Lung (tissue), 12 donors: ENCODE results near the gene FAM149A. TPM values are rescaled to one million over a fixed set of nuclear protein-coding genes. Genes with fewer than 3 reads are reported as not detected.

Experiments
- ATAC-seq: fragments of 200-7000 bp; cut with Tn5 transposase; one replicate; pipeline ENCODE4 v1.9.1; 2020; ENCODE audit warnings: moderate number of reproducible peaks; ENCODE audit not compliant: insufficient read depth, low FRiP score
- DNase-seq, 3 donors: peaks; one replicate each; pipeline ENCODE4 v3.0.0-alpha.2; 2013 to 2017
- H3K27ac ChIP-seq, 2 donors: one replicate each; pipeline ENCODE4 v1.5.1; 2013; ENCODE audit warnings: mild to moderate bottlenecking in 2 of 2, moderate library complexity in 2 of 2, control low read depth in 1 of 2, inconsistent platforms in 1 of 2, low read depth in 1 of 2, low read length in 1 of 2
- H3K27me3 ChIP-seq, 3 donors: one replicate each; pipeline ENCODE4 v1.5.1; 2013; ENCODE audit warnings: low read length in 2 of 3; ENCODE audit not compliant: control insufficient read depth in 3 of 3, insufficient read depth in 3 of 3
- H3K36me3 ChIP-seq, 4 donors: one replicate each; pipeline ENCODE4 v1.5.1; 2013; ENCODE audit warnings: low read length in 4 of 4, mild to moderate bottlenecking in 1 of 4, moderate library complexity in 1 of 4; ENCODE audit not compliant: control insufficient read depth in 4 of 4, insufficient read depth in 4 of 4
- H3K4me1 ChIP-seq, 5 donors: one replicate each; pipeline ENCODE4 v1.5.1; 2013; ENCODE audit warnings: low read length in 5 of 5, mild to moderate bottlenecking in 2 of 5, moderate library complexity in 1 of 5; ENCODE audit not compliant: control insufficient read depth in 5 of 5, insufficient read depth in 5 of 5
- H3K4me3 ChIP-seq: one replicate; pipeline ENCODE4 v1.5.1; 2013; ENCODE audit warnings: mild to moderate bottlenecking, control low read depth, moderate library complexity
- H3K9ac ChIP-seq, 2 donors: one replicate each; pipeline ENCODE4 v1.5.1; 2013; ENCODE audit warnings: low read length in 2 of 2, control low read depth in 1 of 2; ENCODE audit not compliant: insufficient read depth in 1 of 2
- H3K9me3 ChIP-seq, 4 donors: one replicate each; pipeline ENCODE4 v1.5.1; 2013; ENCODE audit warnings: low read length in 3 of 4, mild to moderate bottlenecking in 1 of 4, moderate library complexity in 1 of 4; ENCODE audit not compliant: control insufficient read depth in 4 of 4, insufficient read depth in 3 of 4
- CTCF ChIP-seq: IDR thresholded peaks from 2 replicates; pipeline ENCODE4 v1.5.1; 2012; ENCODE audit warnings: mild to moderate bottlenecking; ENCODE audit errors: control extremely low read depth, extremely low read depth
- WGBS, 2 donors: extraction: QIAGEN DNeasy Blood & Tissue Kit; methylation state at CpG; one replicate each; pipeline ENCODE4 v1.1.7; 2013; 5-methylcytosine and 5-hydroxymethylcytosine counted together
- polyA plus RNA-seq, 2 donors: library from polyadenylated mRNA; stranded (reverse); fragments of 200-250 nt; gene quantifications; one replicate each; pipeline ENCODE4 v1.2.1, GENCODE V29; 2013
- total RNA-seq, 2 donors: library from RNA; depleted of rRNA in 1 of 2; stranded (reverse); fragments of >200 nt in 1 of 2; gene quantifications; one replicate each; pipeline ENCODE4 v1.2.1, GENCODE V29; 2014 to 2021
- donor health status: control.
- donor health status: control.
- donor health status: Bipolar disorder and iron deficiency.
- donor health status: healthy.
- donor health status: DM: yes; HTN: yes; CAD: no.

FAM149A gene
- total and polyA plus RNA-seq, 4 donors = 2.5 to 14.8 (median 13.0) TPM

- H3K27me3 ChIP-seq = no peaks in the 10 kb centered on the region
- no peak overlapping the region for H3K27ac ChIP-seq
- H3K9ac ChIP-seq = no peak overlapping the region
- ATAC-seq = no peak
- no peak overlapping the region for H3K4me3 ChIP-seq
- TF ChIP-seq CTCF = no peak
- 91 to 93% methylated on average over 4 of the region's 4 CpGs for WGBS, 2 donors
- H3K9me3 ChIP-seq = no peaks in the 10 kb centered on the region
- no peak for DNase-seq
- no peaks in the 10 kb centered on the region for H3K36me3 ChIP-seq
- no peaks in the 10 kb centered on the region for H3K4me1 ChIP-seq
Observed at GRCh38 chr4:186061921-186062320, 42.6 kb upstream of the FAM149A start.

DNA sequence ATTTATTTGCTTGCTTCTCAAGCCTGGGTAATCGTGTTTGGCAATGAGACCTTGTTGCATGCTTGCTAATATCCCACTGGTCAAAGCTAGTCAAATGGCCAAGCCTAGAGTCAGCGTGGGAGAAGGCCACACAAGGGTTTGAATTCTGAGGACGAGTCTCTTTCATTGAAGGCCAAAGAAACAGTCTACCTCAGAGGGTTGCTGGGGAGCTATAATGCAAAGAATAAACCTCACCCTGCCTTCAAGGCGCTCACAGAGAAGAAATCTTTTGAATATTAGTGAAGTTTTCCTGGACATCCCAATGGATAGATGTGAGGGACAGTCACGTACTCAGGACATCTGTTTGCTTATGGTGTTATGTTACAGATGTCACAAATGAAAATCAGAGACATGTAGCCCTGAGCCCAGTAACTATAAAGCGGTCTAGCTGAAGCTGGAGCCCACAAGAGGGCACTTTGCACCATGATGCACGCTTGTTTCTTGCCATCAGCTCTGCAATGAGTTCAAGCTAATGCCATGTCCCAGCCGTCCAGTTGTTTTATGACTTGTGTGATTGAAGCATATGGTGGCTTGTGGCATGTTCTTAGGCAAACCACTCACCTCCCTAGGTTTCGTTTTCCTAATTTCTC is 36.6 kb upstream of the FAM149A start:
- DNase-seq = peak; percentile 77 to 91 (median 88)
- Histone ChIP-seq H3K9ac (peak overlapping the region in 1 of 2 donors; percentile 95), H3K36me3 (no peaks in the 10 kb centered on the region), H3K4me1 (peaks cover 0 to 7% (median 5%) of the 10 kb centered on the region in 5 donors), H3K27me3 (no peaks in the 10 kb centered on the region), H3K4me3 (no peak overlapping the region), H3K9me3 (no peaks in the 10 kb centered on the region), H3K27ac (no peak overlapping the region)
- peak; percentile 53 for TF ChIP-seq CTCF
- ATAC-seq = peak; percentile 87
- 39 to 52% methylated on average over 9 of the region's 9 CpGs for WGBS, 2 donors

- H3K4me1 ChIP-seq = peaks cover 0 to 7% (median 5%) of the 10 kb centered on the region in 5 donors
- H3K36me3 ChIP-seq = no peaks in the 10 kb centered on the region
- DNase-seq (peak; percentile 28 to 85 (median 81)), ATAC-seq (peak; percentile 51)
- no peaks in the 10 kb centered on the region for H3K9me3 ChIP-seq
- peak within 1 kb of the TSS; percentile 71 to 85 for H3K27ac ChIP-seq
- peak within 1 kb of the TSS; percentile 71 for H3K4me3 ChIP-seq
- H3K27me3 ChIP-seq = no peaks in the 10 kb centered on the region
- 4 to 7% methylated on average over 12 of the region's 12 CpGs for WGBS, 2 donors
- no peak for TF ChIP-seq CTCF
- H3K9ac ChIP-seq = peak within 1 kb of the TSS in 1 of 2 donors; percentile 95
Observed at GRCh38 chr4:186068581-186069348, 35.7 kb upstream of the FAM149A start, which contains the start of gene TLR3. TLR3 (plus strand) TSS chr4:186069156; CDS start chr4:186076620, 7,464 bp downstream.
